ENCODE results near the gene STK38L.

The STK38L gene

DNA sequence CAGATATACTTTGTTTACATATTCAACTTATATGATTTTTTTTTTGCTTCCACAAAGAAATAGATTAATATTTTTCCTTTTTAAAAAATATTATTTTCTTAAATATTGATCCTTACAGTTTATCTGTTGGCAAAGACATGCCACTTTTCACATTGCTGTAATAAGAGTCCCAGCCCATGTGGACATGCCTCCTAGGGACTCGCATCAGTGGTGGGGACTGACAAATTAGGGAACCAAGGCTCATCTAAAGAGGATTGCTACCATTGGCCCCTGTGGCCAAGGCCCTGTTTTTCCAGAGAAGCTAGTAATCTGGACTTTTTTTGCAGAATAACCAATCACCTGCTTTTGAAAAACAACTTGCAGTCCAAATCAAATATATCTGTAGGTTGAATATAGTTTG, 60.8 kb downstream of the STK38L start:
- FAIRE-seq (peak; percentile 83), DNase-seq (ENCODE audit: insufficient read length, low spot score) (no peak)

DNA sequence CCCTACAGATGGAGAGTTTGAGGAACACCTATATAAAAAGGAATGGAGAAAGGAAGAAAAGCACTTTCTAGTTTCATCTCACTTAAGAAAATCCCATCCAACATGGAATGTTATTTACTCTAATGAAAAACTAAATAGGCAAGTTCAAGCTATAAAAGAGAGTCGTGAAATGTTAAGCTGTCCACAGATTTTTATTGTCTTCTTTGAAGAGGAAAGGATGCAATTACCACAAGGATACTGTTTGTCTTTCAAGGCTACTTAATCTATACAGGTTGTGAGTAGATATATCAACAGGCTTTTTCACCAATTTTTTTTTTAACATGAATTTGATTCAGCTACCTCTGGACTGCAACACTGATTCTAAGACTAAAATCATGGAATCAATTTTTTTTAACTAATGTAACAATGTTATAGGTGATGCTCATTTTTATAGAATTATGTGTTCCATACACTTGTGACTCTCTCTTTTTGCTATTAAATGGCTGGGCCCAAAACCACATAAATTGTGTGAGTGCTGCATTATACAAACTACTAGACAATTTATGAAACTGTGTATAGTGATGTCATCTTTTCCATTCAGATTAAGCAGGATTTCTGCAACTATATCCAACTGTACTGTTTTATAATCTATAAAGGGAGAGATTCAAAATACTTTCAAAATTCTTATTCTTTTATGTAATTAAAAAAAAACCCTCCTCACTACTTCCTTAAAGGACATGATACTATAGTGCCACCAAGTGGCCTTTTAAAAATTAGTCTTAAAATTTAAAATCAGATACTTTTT, 61.8 kb downstream of the STK38L start:
- peak; percentile 95 for FAIRE-seq
- no peak for DNase-seq (ENCODE audit: insufficient read length, low spot score)

DNA sequence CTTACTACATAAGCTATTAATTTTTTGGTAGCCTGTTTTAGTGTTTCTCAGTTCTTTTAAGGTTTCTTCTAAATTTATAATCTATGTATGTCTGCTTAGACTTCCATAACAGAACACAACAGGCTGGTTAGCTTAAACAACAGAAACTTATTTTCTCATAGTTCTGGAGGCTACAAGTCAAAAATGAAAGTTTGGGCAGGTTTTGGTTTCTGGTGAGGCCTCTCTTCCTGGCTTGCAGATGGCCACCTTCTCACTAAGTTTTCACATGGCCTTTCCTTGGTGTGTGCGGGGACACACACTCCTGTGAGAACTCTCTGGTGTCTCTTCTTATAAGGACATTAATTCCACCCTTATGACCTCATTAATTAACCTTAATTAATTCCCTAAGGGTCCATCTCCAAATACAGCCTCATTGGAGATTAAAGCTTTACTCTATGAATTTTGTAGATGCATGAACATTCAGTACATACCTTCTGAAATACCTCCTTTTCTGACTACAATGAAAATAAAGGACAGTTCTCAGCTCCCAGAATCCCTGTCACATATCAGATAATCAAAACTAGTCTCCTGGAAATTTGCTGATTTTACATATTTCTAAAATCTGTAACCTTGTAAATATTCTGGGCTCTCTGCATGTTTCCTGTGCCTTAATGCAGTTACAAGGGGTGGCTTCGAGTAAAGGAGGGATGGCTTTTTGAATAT, 65.4 kb downstream of the STK38L start:
- peak; percentile 94 for FAIRE-seq

DNA sequence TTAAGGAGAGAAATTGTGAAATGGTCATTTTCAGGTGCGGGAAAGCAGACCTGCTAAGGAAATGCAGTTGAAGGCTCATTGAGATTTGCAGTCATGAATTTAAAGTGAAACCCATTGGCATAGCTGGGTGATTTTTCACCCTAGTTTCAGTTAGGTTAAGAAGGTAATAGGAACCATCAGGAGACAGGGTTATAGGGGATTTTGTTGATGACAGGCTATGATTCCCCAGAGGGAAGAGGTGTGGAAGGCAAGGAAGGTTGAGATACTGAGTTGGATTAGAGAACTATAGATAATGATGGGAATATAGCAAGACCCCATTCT, 65.9 kb downstream of the STK38L start:
- DNase-seq (ENCODE audit: insufficient read length, low spot score) = no peak
- peak; percentile 81 for FAIRE-seq

More for the DNA sequence above, 65.4 kb downstream of the STK38L start:
- no peak for DNase-seq (ENCODE audit: insufficient read length, low spot score)

DNA sequence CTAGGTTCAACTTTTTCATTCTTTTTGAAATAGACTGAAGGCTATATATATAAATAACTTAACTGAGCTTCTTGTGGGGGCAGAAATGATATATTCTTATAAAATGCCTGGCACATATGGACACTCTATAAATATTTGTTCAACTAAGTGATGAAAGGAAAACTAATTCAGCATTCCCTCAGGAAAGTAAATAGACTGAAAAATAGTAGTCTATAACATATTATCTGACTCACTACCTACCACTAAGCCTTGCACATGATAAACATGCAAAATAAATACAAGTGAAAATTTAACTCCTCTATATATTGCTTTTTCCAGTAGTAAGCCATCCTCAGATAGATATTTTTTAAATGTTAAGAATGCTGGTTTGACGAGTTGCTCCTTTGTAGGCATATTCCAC, 72.9 kb downstream of the STK38L start:
- FAIRE-seq (peak; percentile 26), DNase-seq (ENCODE audit: insufficient read length, low spot score) (no peak)

DNA sequence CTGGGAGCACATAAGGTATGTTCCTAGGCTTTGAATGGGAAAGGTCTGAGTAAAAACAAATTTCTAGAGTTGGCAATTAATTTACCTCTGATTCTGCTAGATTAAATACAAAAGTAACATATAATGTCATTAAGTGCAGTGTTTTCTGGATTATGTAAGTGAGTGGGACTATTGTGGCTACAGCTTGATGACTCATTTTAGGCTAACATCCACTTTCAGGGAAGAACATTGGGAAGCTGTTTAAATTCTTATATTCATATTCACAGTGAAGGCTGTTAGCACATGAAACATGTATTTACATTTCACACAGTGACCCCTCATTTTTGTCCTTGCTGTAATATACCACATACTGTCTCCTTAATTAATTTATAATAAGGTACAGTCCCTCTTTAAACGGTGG, 75.3 kb downstream of the STK38L start:
- no peak for FAIRE-seq

DNA sequence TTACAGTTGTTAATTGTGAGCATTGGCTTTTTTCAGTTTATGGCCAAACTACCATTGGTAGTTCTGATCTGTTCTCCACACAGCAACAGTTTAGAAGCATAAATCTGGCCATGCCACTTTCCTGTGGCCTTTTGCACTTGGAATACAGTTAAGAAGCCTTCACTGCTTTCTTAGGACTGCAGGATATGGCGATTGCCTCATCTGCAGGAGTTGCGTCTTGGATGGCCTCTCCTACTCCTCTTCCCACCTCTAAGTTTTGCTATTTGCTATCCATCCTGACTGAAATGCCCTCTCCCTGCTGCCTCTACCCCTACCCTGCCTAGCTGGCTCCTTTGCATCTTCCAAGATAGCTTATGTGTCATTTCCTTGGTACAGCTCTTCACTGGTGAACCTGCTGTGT, 75.8 kb downstream of the STK38L start:
- DNase-seq (ENCODE audit: insufficient read length, low spot score) (no peak), FAIRE-seq (no peak)

More for the DNA sequence above, 75.3 kb downstream of the STK38L start:
- DNase-seq (ENCODE audit: insufficient read length, low spot score) = no peak

DNA sequence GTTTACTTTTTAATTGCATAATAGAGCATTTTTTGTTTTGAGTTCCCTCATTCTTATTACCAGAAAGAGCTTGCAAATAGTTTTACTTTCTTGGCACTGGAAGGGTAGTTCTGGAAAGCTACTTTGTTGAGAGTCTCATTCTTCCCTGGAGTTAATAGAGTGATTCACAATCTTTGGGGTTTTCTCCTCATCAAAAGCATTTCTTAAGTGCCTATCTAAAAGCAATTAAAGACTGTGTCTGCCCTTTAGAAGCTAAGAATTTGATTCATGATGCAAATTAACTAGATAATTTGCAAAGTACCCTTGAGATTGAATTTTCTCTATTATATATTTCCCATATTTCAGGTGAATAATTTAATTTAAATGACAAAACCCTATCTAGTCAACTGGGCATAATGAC, 80.4 kb downstream of the STK38L start:
- no peak for DNase-seq (ENCODE audit: insufficient read length, low spot score)
- peak; percentile 74 for FAIRE-seq

DNA sequence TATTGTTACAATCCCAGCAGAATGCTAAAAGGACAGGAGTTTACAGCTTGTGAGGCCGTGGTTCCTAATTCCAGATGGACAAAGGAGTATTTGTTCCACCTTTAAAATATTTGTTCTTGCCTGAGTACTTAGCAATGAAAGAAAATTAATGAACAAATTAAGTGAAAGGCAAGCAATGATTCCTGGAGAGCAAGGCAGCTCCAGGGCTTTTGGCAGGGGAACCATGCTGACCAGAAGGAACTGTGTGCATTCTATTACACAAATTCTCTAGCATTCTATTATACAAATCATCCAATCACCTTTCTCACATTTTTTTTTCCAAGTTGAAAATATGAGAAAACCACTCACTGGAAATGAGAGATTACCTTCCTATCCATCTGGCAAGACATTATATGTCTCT, 86.8 kb downstream of the STK38L start:
- peak; percentile 66 for FAIRE-seq
- no peak for DNase-seq (ENCODE audit: insufficient read length, low spot score)

DNA sequence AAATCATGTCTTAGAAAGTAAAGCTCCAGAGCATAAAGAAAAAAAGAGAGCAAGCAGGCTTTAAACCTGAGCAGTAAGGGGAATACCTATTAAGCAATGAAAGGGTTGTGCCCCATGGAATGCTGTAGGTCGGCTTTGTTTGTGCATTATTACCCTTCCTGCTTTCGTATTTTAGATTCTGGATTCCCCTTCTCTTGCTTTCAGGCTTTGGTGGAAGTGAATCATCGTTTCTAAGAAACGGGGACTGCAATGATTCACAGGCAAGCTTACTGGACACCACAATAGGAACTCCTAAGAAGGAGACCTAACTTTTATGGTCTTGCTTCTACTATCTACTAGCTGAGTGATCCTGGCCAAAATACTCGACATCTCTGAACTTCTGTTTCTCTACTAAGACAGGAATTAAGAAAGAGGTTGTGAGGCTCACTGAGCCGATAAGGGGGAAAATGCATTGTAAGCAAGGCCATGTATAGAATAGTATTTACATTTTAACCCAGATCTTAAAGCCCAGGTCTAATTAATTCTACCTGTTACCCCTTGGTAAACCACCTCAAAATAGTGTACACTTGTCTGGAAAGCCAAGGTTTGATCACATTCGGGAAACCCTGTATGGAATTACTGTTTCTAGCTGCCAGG, 87.3 kb downstream of the STK38L start:
- FAIRE-seq (peak; percentile 93), DNase-seq (ENCODE audit: insufficient read length, low spot score) (peak; percentile 33)

DNA sequence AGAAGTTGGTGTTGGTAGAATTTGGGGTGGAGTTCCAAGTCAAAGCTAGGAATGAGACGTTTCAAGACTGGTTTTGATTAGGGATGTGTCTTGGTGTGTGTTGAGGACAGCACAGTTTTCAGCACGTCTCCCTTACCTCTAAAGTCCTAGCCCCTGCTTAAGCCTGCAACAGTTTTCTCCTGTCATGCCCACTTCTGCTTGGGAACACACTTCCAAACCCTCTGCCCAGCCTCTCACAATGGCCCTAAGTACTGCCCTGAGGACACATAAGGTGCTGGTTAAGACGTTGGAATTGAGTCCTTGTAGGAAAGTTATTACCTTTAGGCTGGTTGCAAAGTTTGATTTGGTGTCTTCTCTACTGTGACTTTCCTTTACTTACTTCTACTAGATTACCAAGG, 87.8 kb downstream of the STK38L start:
- DNase-seq (ENCODE audit: insufficient read length, low spot score) (no peak), FAIRE-seq (no peak)

DNA sequence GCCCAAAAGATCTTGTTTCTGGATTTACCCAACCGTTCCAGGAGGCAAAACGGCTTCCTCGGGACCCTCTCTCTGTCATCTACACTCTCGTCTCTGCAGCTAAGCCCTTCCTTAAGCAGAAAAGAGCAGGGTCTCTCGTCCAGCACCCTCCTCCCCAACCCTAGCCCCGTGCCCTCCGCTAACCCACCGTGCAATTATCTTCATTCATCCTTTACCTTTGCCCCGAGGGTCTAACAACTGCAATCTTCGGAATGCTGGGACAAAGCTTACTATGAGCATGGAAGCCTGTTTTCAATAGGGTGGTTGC, 88.3 kb downstream of the STK38L start:
- FAIRE-seq = no peak
- DNase-seq (ENCODE audit: insufficient read length, low spot score) = no peak

DNA sequence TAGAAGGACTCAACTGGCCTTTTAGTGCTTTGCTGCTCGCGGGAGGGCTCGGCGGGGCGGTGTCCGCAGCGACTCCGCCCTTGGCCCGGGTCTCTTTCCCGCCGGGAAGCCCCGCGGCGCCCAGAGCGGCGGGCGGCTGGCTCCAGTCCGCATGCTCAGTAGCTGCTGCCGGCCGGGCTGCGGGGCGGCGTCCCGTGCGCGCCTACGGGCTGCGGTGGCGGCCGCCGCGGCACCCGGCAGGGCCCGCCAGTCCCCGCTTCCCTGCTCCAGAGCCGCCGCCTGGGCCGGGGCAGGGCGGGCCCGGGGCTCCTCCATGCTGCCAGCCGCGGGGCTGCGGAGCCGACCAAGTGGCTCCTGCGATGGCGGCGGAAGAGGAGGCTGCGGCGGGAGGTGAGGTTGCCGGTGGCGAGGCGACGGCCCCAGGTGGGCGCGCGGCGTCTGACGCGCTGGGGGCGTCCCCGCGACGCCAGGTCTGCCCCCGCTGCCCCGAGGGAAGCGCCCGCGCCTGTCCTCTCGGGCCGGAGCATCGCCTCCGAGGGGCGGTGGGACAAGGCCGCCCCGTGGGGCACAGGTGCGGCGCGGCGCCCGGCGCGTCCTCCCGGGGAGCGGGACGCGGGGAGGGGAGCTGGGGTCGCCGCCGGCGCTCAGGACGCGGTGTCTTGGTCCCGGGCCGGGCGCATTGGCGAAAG, 88.8 kb downstream of the STK38L start, which contains the start of gene BMAL2:
Gene BMAL2 (plus strand): TSS at position 123 of the 689 bp plus-strand sequence. CDS start 237 bp downstream, at position 360.
- no peak for DNase-seq (ENCODE audit: insufficient read length, low spot score)
- FAIRE-seq = no peak

DNA sequence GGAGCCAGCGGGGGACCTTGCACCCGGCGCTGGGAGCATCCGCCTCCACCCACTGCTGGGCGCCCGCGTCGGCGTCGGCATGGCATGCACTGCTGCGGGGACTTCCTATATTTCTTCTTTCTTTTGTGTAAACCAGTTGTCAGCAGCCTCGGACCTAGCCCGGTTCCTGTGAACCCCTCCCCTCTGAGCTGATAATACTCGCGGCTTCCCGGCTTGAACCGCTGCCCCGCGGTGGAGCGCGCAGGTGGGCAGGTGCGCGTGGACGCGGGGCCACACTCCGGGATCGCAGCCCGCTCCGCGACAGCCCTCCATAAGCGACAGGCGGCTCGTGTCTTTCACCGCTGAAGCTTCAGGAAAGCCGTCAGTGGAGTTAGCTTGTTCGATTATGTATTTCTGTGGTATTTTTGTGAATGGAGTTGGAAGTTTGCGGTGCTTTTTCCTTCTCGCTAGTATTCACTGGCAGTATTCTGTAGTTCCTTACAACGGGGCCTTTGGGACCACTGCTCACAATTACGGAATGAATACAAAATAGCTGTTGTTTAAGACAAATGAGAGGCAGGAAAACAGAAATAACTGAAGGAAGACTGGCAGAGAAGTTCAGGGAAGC, 89.4 kb downstream of the STK38L start:
- no peak for DNase-seq (ENCODE audit: insufficient read length, low spot score)

DNA sequence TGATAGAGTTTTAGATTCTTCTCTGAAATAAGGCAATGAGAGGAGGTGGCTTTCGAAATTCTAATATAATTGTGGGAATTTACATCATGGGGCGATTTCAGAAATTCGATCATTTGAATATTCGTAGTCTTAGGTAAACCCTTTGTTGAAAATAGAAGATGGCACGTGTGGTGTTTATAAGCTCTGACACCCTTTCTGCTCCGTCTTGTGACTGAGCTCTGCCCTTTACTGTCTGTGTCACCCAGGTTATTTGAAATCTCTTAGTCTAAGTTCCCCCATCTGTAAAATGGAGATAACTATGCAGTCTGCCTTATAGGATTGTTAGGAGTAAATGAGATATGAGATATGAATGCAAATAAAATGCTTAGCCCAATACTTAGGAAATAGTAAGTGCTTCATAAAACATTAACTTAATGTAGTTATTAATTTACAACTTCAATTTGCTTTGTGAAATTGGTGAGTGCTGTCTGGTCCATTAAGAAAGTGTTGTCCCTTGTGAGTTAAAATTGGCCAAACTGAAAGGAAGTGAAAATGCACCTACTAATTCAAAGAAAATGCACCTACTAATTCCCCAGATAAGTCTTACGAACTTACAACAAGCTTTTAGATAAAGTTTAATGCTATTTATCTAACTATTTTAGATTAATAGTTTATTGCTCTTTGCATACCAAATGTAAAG, 90.1 kb downstream of the STK38L start:
- FAIRE-seq (peak; percentile 92), DNase-seq (ENCODE audit: insufficient read length, low spot score) (no peak)

More for the DNA sequence above, 89.4 kb downstream of the STK38L start:
- FAIRE-seq = no peak

DNA sequence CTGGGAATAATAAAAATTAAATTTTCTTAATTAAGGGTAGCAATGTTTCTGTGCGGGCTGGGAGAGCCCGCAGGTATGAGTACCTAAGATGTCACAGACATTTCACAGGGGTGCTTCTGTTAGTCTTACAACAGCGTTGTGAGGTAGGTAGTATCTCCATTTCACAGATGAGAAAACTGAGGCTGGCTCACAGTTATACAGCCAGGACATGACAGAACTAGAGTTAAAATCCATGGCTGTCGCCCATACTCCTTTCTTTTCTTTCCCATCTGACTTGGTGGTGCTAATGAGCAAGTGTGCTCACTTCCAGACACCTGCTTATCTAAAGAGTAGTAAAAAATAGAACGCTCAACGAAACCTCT, 90.6 kb downstream of the STK38L start:
- peak; percentile 70 for FAIRE-seq

DNA sequence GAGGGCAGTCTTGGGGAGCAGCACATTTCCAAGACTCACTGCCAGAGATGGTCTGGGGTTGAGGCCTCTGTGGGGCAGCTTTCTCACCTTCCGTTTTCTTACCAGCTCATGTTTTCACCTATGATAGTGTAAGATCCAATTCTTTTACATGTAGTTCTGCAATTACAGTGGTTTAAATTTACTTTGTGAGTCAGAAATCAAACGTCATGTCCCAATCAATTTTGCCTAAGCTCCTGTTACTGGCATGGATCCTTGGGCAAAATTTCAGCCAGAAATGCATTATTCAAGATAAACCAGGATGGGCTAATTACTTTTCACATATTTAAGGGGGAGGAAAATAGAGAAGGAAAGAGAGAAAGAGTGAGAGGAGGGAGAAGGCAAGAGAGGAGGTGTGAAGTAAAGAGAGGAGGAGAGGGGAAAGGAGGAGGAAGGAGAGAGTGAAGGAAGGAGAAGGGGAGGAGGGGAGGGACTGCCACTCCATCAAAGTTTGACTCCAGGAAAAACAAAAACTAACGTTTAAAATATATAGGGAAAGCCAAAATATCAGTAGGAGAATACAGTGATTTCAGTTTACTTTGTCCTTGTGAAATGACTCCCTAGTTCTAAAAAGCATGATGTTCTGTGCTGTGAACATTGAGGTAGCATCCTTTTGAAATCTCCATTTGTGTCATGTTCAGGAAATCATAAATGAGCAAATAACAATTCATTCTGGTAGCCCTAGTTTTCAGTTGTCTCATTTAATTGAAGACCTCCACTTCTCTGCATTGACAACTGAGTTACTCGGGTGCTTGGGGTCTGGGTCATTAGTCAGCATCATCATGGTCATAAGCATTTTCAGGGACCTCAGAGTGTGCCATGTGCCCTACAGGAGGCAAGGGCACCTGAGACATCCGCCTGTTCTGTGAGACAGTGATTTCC, 91.5 kb downstream of the STK38L start:
- DNase-seq (ENCODE audit: insufficient read length, low spot score) (no peak), FAIRE-seq (peak; percentile 80)

More for the DNA sequence above, 90.6 kb downstream of the STK38L start:
- DNase-seq (ENCODE audit: insufficient read length, low spot score) = no peak

DNA sequence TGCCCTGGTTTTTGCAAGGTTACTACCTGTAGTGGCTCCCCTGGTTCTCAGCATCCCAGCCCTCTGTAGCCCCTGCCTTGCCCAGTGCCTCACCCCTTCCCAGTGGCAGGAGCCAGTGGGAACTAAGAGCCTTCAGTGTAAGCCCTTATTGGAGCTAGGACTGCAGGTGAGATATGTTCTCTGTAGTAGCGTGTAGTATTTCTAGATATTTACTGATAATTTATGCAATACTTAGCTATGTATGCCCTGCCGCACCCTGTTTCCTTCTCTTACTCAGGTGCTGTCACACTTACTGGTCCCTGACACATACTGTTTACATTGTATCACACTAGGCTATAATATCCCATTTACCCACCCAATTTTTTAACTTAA, 92.2 kb downstream of the STK38L start:
- no peak for FAIRE-seq
- no peak for DNase-seq (ENCODE audit: insufficient read length, low spot score)

DNA sequence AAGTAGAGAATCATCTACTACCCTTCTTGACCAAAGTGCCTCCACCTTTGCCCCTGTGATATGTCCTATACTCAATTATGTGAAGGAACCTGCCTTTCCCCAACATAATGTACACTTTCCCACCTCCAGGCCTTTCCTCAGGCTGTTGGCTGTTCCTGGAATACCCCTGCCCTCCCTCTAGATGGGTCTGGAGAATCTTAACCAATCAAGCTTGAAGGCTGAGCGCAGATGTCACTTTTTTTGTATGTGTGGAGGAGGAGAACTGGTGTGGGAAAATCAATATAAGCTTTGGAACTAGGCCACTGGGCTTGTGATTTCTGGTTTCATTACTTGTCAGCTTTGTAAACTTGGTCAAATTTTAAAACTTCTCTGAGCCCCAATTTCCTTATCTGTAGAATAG, 93.3 kb downstream of the STK38L start:
- FAIRE-seq (no peak), DNase-seq (ENCODE audit: insufficient read length, low spot score) (no peak)
